Measurements from ENCODE around the gene MYO1H. TPM values are rescaled to one million over a fixed set of nuclear protein-coding genes. Genes with fewer than 3 reads are reported as not detected.

MYO1H gene
- polyA plus RNA-seq, 1 experiment = not detected

GRCh38 chr12:109345428-109345827 lies 2.3 kb upstream of the MYO1H start:
- TF ChIP-seq CTCF (IDR thresholded peaks at IDR 0.05; ENCODE audit: insufficient read depth, low read depth, low read length) = no peak
- ChIA-PET POLR2A (no interaction called here), CTCF (no interaction called here)
- no peak for DNase-seq (ENCODE audit: low read depth)
- Histone ChIP-seq H3K36me3 (ENCODE audit: control insufficient read depth, insufficient read depth, low read length) (no peaks in the 10 kb centered on the region), H3K4me3 (ENCODE audit: low read depth, low read length) (no peak overlapping the region), H3K27me3 (ENCODE audit: control insufficient read depth, insufficient read depth, low read length) (no peaks in the 10 kb centered on the region)

GRCh38 chr12:109346920-109347319 lies 780 bp upstream of the MYO1H start:
- Histone ChIP-seq H3K4me3 (ENCODE audit: low read depth, low read length) (no peak overlapping the region), H3K27me3 (ENCODE audit: control insufficient read depth, insufficient read depth, low read length) (no peaks in the 10 kb centered on the region), H3K36me3 (ENCODE audit: control insufficient read depth, insufficient read depth, low read length) (no peaks in the 10 kb centered on the region)
- TF ChIP-seq CTCF (IDR thresholded peaks at IDR 0.05; ENCODE audit: insufficient read depth, low read depth, low read length) = 0 out of 2 replicates have a peak, but pooled peaks have one; percentile 4
- CTCF ChIA-PET = no interaction called here
- no peak for DNase-seq (ENCODE audit: low read depth)
- POLR2A ChIA-PET = no interaction called here

- ChIA-PET POLR2A (no interaction called here), CTCF (interaction anchor here (0.9 kb wide), 1 partner anchor 76 kb away, joined by 3 read pairs; no protein-coding TSS in a partner anchor)
- Histone ChIP-seq H3K36me3 (ENCODE audit: control insufficient read depth, insufficient read depth, low read length) (no peaks in the 10 kb centered on the region), H3K27me3 (ENCODE audit: control insufficient read depth, insufficient read depth, low read length) (no peaks in the 10 kb centered on the region), H3K4me3 (ENCODE audit: low read depth, low read length) (no peak overlapping the region)
- no peak for DNase-seq (ENCODE audit: low read depth)
- no peak for TF ChIP-seq CTCF (IDR thresholded peaks at IDR 0.05; ENCODE audit: insufficient read depth, low read depth, low read length)
These were observed 4.5 kb downstream of the MYO1H start for GRCh38 chr12:109352184-109352583.

GRCh38 chr12:109356577-109356976 lies 8.9 kb downstream of the MYO1H start:
- no peaks in the 10 kb centered on the region for H3K36me3 ChIP-seq (ENCODE audit: control insufficient read depth, insufficient read depth, low read length)
- 0 out of 2 replicates have a peak, but pooled peaks cover 5% of the 10 kb centered on the region for H3K27me3 ChIP-seq (ENCODE audit: control insufficient read depth, insufficient read depth, low read length)
- POLR2A ChIA-PET = interaction anchor here (0.7 kb wide), 1 partner anchor 746 kb away, joined by 3 read pairs; no protein-coding TSS in a partner anchor
- no peak overlapping the region for H3K4me3 ChIP-seq (ENCODE audit: low read depth, low read length)
- DNase-seq (ENCODE audit: low read depth) = no peak
- CTCF ChIA-PET = interaction anchor here (0.7 kb wide), 1 partner anchor 72 kb away, joined by 3 read pairs; no protein-coding TSS in a partner anchor
- TF ChIP-seq CTCF (IDR thresholded peaks at IDR 0.05; ENCODE audit: insufficient read depth, low read depth, low read length) = no peak

GRCh38 chr12:109357032-109357431 lies 9.3 kb downstream of the MYO1H start:
- no peaks in the 10 kb centered on the region for H3K36me3 ChIP-seq (ENCODE audit: control insufficient read depth, insufficient read depth, low read length)

More at GRCh38 chr12:109357032-109357431, 9.3 kb downstream of the MYO1H start:
- ChIA-PET CTCF (no interaction called here), POLR2A (interaction anchor here (0.7 kb wide), 1 partner anchor 746 kb away, joined by 3 read pairs; no protein-coding TSS in a partner anchor)
- no peak for DNase-seq (ENCODE audit: low read depth)
- Histone ChIP-seq H3K27me3 (ENCODE audit: control insufficient read depth, insufficient read depth, low read length) (0 out of 2 replicates have a peak, but pooled peaks cover 5% of the 10 kb centered on the region), H3K4me3 (ENCODE audit: low read depth, low read length) (no peak overlapping the region)
- no peak for TF ChIP-seq CTCF (IDR thresholded peaks at IDR 0.05; ENCODE audit: insufficient read depth, low read depth, low read length)
